Aorta (tissue), 5 donors: ENCODE data around the gene SLC4A1. TPM values are rescaled to one million over a fixed set of nuclear protein-coding genes. Genes with fewer than 3 reads are reported as not detected.
"Not testable (repeated sequence)": the region's sequence is repeated elsewhere in the genome, so short reads cannot be mapped to it uniquely, and the experiment has no call there.

ENCODE experiments used
- ATAC-seq: fragments of 200-7000 bp; cut with Tn5 transposase; one replicate; pipeline ENCODE4 v1.9.1; 2022; ENCODE audit warnings: moderate library complexity; ENCODE audit not compliant: low FRiP score
- DNase-seq, 2 donors: peaks; one replicate each; pipeline ENCODE4 v3.0.0-alpha.2; 2020
- H3K27ac ChIP-seq, 2 donors: one replicate each; pipeline ENCODE4 v1.5.1; 2013; ENCODE audit warnings: low read length in 2 of 2, mild to moderate bottlenecking in 2 of 2, moderate library complexity in 2 of 2, control low read depth in 1 of 2, inconsistent platforms in 1 of 2, low read depth in 1 of 2
- H3K27me3 ChIP-seq, 2 donors: one replicate each; pipeline ENCODE4 v1.6.1; 2013; ENCODE audit warnings: control low read depth in 1 of 2, low read length in 1 of 2, mild to moderate bottlenecking in 1 of 2, moderate library complexity in 1 of 2; ENCODE audit not compliant: insufficient read depth in 2 of 2, control insufficient read depth in 1 of 2
- H3K36me3 ChIP-seq, 2 donors: one replicate each; pipeline ENCODE4 v1.6.1; 2013; ENCODE audit warnings: control low read depth in 1 of 2, low read length in 1 of 2, mild to moderate bottlenecking in 1 of 2; ENCODE audit not compliant: insufficient read depth in 2 of 2, control insufficient read depth in 1 of 2
- H3K4me1 ChIP-seq, 2 donors: one replicate each; pipeline ENCODE4 v1.6.1; 2013; ENCODE audit warnings: low read length in 2 of 2, control low read depth in 1 of 2, mild to moderate bottlenecking in 1 of 2, moderate library complexity in 1 of 2; ENCODE audit not compliant: insufficient read depth in 2 of 2, control insufficient read depth in 1 of 2
- H3K4me3 ChIP-seq, 2 donors: one replicate each; pipeline ENCODE4 v1.5.1; 2013; ENCODE audit warnings: low read length in 2 of 2, control low read depth in 1 of 2, mild to moderate bottlenecking in 1 of 2
- H3K9me3 ChIP-seq: one replicate; pipeline ENCODE4 v1.6.1; 2013; ENCODE audit warnings: mild to moderate bottlenecking, low read length; ENCODE audit not compliant: control insufficient read depth
- WGBS, 2 donors: extraction: QIAGEN DNeasy Blood & Tissue Kit; methylation state at CpG; one replicate each; pipeline ENCODE4 v1.1.7; 2013; 5-methylcytosine and 5-hydroxymethylcytosine counted together
- intact Hi-C, 2 donors: fragments of 100-400 bp; cut with DNase I; formaldehyde crosslinking; loops; one replicate each; pipeline versions ENCODE4 v1.14.2 to v1.15.0; 2022
- polyA plus RNA-seq, 2 donors: library from polyadenylated mRNA; stranded (reverse); fragments of 200-250 nt; gene quantifications; one replicate each; pipeline ENCODE4 v1.2.3, GENCODE V29; 2013
- total RNA-seq, 2 donors: library from RNA; stranded (reverse); fragmentation: NEBNext Ultra II Directional; extraction: Animal tissue kit (Norgen Biotek cat#: 25700); gene quantifications; one replicate each; pipeline ENCODE4 v1.2.1, GENCODE V29; 2021
- donor health status: healthy with polysubstance abuse.
- donor health status: Bipolar disorder and iron deficiency.
- donor health status: DM: no; HTN: no; CAD: no.
- donor health status: DM: no; HTN: no; CAD: no.
- donor health status: DM: yes; HTN: yes; CAD: no.

The SLC4A1 gene
- total and polyA plus RNA-seq, 4 donors = 0.08 to 10.2 (median 0.89) TPM

- H3K9me3 ChIP-seq, H3K27me3 ChIP-seq, H3K4me3 ChIP-seq, H3K36me3 ChIP-seq, DNase-seq, H3K27ac ChIP-seq, ATAC-seq, H3K4me1 ChIP-seq, intact Hi-C loops: not testable (repeated sequence)
- WGBS, 2 donors = 91 to 92% methylated on average over 11 to 28 of the region's 28 CpGs
These were observed 30.0 kb downstream of the SLC4A1 start for GRCh38 chr17:44237886-44238285.

DNA sequence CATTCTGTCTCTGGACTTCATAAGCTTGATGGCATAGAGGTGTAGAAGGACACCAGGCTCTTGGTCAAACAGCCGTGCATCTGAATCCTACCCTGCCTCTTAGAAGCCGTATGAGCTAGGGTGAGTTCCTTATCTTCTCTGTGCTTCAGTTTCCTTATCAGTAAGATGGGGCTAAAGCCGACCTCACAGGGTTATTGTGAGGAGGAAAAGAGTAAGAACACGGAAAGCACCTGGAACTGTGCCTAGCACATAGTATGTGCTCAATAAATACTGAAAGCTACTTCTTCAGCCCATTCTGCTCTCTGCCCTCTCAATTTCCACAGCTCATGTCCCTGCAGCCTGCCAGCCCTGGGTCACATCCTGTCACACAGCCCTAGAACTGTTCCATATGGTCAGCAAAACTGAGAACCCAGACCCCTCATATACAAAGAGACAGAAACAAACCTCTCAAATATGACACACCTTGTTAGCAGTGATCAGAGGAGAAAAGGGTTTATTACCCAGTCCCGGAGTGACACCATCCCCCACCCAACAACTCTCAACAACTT lies 31.4 kb downstream of the SLC4A1 start:
- WGBS, 2 donors = 71 to 73% methylated on average over 5 of the region's 5 CpGs
- H3K9me3 ChIP-seq = no peaks in the 10 kb centered on the region
- intact Hi-C loops = no loop called here
- H3K36me3 ChIP-seq = no peaks in the 10 kb centered on the region
- no peak overlapping the region for H3K27ac ChIP-seq
- DNase-seq (no peak), ATAC-seq (no peak)
- H3K4me3 ChIP-seq = no peak overlapping the region
- no peaks in the 10 kb centered on the region for H3K27me3 ChIP-seq
- H3K4me1 ChIP-seq = no peaks in the 10 kb centered on the region

DNA sequence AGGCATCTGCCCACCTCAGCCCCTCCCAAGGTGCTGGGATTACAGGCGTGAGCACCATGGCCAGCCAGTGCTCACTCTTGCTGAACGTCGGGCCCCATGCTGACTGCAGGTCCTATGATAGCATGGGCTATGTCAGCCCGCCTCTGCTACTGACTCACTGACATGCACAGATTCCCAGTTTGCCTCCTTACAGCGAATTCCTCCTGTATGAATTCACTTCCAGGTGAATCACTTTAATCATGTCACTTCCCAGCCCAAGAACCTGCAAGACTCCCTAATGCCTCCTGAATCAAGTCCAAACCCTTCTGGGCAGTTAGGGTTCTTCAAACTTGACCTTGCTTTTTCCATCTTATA lies 32.4 kb downstream of the SLC4A1 start:
- WGBS, 2 donors = 72 to 77% methylated on average over 5 of the region's 5 CpGs
- Histone ChIP-seq H3K27me3 (no peaks in the 10 kb centered on the region), H3K9me3 (no peaks in the 10 kb centered on the region), H3K27ac (no peak overlapping the region), H3K4me3 (no peak overlapping the region), H3K4me1 (no peaks in the 10 kb centered on the region), H3K36me3 (no peaks in the 10 kb centered on the region)
- ATAC-seq = no peak
- intact Hi-C loops = no loop called here
- no peak for DNase-seq

GRCh38 chr17:44233582-44233981 lies 34.4 kb downstream of the SLC4A1 start:
- intact Hi-C loops = no loop called here
- WGBS, 2 donors = 80 to 81% methylated on average over 5 of the region's 5 CpGs
- no peak for DNase-seq

DNA sequence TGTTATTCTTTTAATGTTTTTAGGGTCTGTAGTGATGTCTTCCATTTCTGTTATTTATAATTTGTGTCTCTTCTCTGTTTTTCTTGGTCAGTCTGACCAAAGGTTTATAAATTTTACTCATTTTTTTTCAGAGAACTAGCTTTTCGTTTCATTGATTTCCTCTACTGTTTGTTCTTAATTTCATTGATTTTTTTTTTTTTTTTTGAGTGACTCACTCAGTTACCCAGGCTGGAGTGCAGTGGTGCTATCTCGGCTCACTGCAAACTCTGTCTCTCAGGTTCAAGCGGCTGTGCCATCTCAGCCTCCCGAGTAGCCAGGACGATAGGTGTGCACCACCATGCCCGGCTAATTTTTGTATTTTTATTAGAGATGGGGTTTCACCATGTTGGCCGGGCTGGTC lies 35.9 kb downstream of the SLC4A1 start:
- H3K27me3 ChIP-seq = no peaks in the 10 kb centered on the region
- ATAC-seq (no peak), DNase-seq (no peak)
- 88 to 90% methylated on average over 7 of the region's 7 CpGs for WGBS, 2 donors
- H3K36me3 ChIP-seq = no peaks in the 10 kb centered on the region
- no peak overlapping the region for H3K27ac ChIP-seq
- H3K4me1 ChIP-seq = no peaks in the 10 kb centered on the region
- no peaks in the 10 kb centered on the region for H3K9me3 ChIP-seq
- intact Hi-C loops = no loop called here
- no peak overlapping the region for H3K4me3 ChIP-seq

More at GRCh38 chr17:44233582-44233981, 34.4 kb downstream of the SLC4A1 start:
- no peak for ATAC-seq
- Histone ChIP-seq H3K27me3 (no peaks in the 10 kb centered on the region), H3K4me1 (no peaks in the 10 kb centered on the region), H3K9me3 (no peaks in the 10 kb centered on the region), H3K36me3 (no peaks in the 10 kb centered on the region), H3K4me3 (no peak overlapping the region), H3K27ac (no peak overlapping the region)

GRCh38 chr17:44230140-44230539 lies 37.8 kb downstream of the SLC4A1 start:
- DNase-seq (no peak), ATAC-seq (no peak)
- no peaks in the 10 kb centered on the region for H3K4me1 ChIP-seq
- H3K9me3 ChIP-seq = no peaks in the 10 kb centered on the region
- intact Hi-C loops = no loop called here
- 72 to 83% methylated on average over 8 to 9 of the region's 9 CpGs for WGBS, 2 donors
- no peaks in the 10 kb centered on the region for H3K36me3 ChIP-seq
- no peaks in the 10 kb centered on the region for H3K27me3 ChIP-seq
- no peak overlapping the region for H3K4me3 ChIP-seq
- no peak overlapping the region for H3K27ac ChIP-seq

DNA sequence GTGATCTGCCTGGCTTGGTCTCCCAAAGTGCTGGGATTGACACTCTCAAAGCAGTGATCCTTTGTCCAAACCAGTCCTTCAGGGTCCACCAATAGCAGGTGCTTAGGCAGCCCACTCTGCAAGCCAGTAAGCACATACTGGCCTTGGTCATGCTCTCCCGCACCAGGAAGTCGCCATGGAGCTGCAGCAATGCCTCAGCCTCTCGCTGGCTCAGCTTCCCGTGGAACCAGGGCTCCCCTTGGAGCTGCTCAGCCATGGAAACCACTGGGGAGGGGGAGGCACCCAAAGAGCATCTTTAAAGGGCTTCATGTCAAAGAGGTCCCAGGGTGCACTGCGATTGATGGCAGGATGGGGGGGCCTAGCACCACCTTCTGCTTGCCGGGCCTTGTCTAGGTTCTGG lies 38.8 kb downstream of the SLC4A1 start:
- Histone ChIP-seq H3K4me1 (no peaks in the 10 kb centered on the region), H3K36me3 (no peaks in the 10 kb centered on the region), H3K27me3 (no peaks in the 10 kb centered on the region), H3K9me3 (no peaks in the 10 kb centered on the region), H3K4me3 (no peak overlapping the region), H3K27ac (no peak overlapping the region)
- intact Hi-C loops = no loop called here
- ATAC-seq = no peak
- 83 to 84% methylated on average over 6 of the region's 6 CpGs for WGBS, 2 donors
- DNase-seq = no peak

DNA sequence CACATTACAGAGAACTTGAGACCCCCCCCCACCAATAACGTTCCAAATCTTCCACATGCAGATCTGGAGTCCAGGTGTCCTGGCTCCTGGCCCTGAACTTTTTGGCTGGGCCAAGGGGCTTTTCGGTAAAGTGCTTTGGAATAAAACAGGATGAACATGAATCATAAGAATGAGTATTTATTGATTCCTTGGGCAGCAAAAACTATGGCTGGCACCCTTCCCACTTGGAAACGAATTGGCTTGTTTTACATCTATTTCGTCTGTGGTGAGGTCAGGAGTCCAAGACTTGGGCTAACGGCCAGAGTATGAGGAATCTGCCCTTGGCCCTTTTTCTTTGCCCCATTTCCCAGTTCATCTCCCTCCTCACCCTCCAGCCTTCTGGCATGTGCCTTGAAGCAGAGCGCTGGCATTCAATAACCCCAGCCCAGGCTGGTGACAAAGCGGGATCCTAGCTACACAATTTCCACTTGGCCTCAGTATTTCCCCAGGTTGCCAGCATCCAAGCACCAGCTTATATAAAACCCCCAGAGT lies 44.3 kb downstream of the SLC4A1 start:
- H3K36me3 ChIP-seq = no peaks in the 10 kb centered on the region
- H3K4me3 ChIP-seq = no peak overlapping the region
- intact Hi-C loops = no loop called here
- peaks cover 0 to 2% of the 10 kb centered on the region in 2 donors for H3K4me1 ChIP-seq
- no peaks in the 10 kb centered on the region for H3K9me3 ChIP-seq
- peak overlapping the region; percentile 5 to 54 for H3K27ac ChIP-seq
- 4 to 8% methylated on average over 7 of the region's 7 CpGs for WGBS, 2 donors
- DNase-seq (no peak), ATAC-seq (no peak)
- H3K27me3 ChIP-seq = no peaks in the 10 kb centered on the region

DNA sequence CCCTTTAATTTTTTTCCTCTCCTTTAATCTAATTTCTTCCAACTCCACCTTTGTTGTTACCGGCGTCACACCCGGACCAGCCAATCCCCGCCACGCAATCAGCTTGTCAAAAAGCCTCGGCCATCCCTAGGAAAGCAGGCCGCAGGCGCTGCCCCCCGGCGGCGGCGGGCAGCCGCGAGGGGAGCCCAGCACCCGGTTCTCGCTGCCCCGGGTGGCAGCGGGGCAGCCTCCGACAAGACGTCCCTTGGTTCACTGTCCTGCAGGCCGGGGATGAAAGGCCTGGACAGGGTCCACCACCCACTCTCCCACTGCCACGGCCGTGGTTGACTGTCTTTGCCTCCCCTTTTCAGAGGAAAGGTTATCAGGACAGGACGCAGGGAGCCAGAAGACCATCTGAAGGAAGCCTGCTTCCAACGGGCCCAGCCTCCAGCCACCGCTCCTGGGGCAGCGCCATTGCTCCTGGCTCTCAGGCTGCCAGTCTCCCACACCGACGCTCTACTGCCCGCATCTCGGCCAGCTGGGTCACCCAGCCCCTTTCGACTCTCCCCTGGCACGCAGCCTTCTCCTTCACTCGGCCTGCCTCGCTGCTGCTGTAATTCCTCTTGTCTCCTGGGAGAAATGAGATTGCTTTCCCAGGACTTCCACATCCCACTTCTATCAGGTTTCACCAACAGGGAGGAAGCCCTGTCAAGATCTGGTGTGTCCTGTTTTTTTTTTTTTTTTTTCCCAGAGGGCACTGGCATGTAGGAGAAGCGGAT lies 45.6 kb downstream of the SLC4A1 start:
- DNase-seq = peak; percentile 87 to 91
- 0 to 2% methylated on average over 36 of the region's 36 CpGs for WGBS, 2 donors
- no peaks in the 10 kb centered on the region for H3K9me3 ChIP-seq
- intact Hi-C loops = no loop called here
- H3K4me3 ChIP-seq = peak overlapping the region; percentile 90 to 98
- peak; percentile 61 for ATAC-seq
- no peaks in the 10 kb centered on the region for H3K36me3 ChIP-seq
- peaks cover 0 to 2% of the 10 kb centered on the region in 2 donors for H3K4me1 ChIP-seq
- H3K27ac ChIP-seq = peak overlapping the region; percentile 33 to 88
- no peaks in the 10 kb centered on the region for H3K27me3 ChIP-seq
